ENCODE measurements around the gene DAD1. TPM values are rescaled to one million over a fixed set of nuclear protein-coding genes. Genes with fewer than 3 reads are reported as not detected.
A peak's percentile ranks its signal among the peaks of the same experiment; 100 is the strongest.
"Not testable (repeated sequence)": the region's sequence is repeated elsewhere in the genome, so short reads cannot be mapped to it uniquely, and the experiment has no call there.

Gene DAD1
- polyA plus RNA-seq (2014; cell fraction: cytosol; rRNA removed) = 340 and 346 TPM in 2 replicates
- polyA plus RNA-seq (2014; cell fraction: nucleus; rRNA removed) = 146 and 190 TPM in 2 replicates

- DNase-seq (ENCODE audit: low spot score) = peak; percentile 99
These were observed at the start of gene DAD1 for GRCh38 chr14:22589096-22589839. Gene DAD1, minus strand, starts transcription at chr14:22589224. Its CDS starts 67 bp downstream, at chr14:22589157.

DNA sequence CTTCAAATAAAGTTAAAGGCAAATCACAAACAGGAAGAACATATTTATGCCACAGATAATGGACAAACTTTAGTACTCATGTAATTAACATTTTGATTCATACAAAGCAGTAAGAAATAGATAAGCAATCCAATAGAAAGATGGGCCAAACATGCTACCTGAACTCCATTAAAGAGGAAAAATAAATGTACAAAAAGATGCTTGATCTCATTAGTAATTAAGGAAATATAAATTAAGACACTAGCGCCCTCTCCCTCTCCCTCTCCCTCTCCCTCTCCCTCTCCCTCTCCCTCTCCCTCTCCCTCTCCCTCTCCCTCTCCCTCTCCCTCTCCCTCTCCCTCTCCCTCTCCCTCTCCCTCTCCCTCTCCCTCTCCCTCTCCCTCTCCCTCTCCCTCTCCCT, 47.0 kb upstream of the DAD1 start:
- not testable (repeated sequence) for DNase-seq (ENCODE audit: low spot score)

DNA sequence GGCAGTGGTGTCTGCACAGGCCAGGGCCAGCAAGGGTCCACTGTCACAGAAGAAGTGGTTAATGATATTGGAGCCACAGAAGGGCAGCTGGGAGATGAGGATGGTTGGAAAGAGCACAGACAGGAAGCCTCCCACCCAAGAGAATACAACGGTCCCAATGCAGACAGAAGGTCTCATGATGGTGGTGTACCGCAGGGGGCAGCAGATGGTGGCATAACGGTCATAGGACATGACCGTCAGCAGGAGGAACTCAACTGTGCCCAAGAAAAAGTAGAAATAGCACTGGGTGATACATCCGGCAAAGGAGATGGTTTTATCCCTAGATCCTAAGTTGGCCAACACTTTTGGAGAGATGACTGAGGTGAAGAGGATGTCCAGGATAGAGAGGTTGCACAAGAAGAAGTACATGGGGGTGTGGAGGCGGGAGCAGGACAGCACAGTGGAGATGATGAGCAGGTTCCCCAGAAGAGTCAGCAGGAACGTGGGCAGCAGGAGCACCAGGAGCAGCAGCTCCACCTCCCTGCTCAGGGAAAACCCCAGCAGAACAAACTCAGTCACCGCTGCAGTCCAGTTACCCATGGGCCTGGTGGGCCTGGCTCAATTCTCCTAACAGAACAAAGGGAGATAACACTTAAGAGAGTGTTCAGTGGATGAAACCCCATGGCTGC, 45.3 kb upstream of the DAD1 start:
- no peak for DNase-seq (ENCODE audit: low spot score)

GRCh38 chr14:22630486-22630885, 41.5 kb upstream of the DAD1 start:
- DNase-seq (ENCODE audit: low spot score) = no peak

DNA sequence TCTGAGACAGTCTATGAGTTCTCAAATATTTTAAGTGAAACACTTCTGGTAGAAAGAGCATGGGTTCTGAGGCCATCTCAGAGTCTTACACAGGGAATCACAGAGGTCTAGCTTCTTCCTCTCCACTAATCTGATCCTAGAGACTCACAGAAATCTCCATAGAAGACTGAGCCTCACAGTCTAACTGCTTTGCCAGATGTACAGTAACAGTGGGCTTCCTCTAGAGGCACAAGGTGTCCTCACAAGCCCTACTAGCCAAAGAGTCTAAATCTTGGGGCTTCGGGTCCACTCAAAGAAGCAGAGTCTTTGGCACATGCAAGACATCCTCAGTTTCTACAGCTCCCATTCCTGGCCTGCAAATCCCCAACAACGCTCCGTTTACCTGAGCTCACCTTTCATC, 41.0 kb upstream of the DAD1 start:
- no peak for DNase-seq (ENCODE audit: low spot score)

DNA sequence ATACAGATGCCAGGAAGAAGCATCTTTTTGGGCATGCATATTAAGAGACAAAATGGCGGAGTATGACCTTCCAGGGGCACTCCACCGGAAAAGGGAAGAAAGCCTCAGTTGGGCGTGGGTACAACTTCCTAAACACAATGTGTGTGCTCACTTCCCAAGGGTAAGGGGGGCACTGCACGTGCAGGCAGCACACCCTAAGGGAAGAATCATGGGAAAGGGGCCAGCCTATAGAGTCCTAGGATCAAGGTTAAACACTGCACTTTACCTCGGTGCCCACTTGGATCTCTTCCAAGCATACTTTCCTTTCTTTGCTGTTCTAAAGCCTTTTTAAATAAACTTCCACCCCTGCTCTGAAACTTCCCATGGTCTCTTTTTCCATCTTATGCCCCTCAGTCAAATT, 40.3 kb upstream of the DAD1 start:
- no peak for DNase-seq (ENCODE audit: low spot score)

- no peak for DNase-seq (ENCODE audit: low spot score)
These were observed 38.7 kb upstream of the DAD1 start for GRCh38 chr14:22627506-22628263.

DNA sequence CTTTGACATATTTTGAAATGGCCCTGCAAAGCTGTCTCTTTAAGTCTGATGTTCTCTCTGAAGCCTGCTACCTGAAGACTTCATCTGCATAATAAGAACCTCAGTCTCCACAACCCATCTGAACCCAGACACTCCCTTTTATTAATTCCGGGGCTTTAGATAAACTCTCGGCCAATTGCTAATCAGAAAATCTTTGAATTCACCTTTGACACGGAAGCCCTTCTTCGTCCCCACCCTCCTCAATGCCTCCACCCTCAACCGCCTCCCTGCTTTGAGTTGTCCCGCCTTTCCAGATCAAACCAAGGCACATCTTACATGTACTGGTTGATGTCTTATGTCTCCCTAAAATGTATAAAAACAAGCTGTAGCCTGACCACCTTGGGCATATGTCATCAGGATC, 37.6 kb upstream of the DAD1 start:
- no peak for DNase-seq (ENCODE audit: low spot score)

DNA sequence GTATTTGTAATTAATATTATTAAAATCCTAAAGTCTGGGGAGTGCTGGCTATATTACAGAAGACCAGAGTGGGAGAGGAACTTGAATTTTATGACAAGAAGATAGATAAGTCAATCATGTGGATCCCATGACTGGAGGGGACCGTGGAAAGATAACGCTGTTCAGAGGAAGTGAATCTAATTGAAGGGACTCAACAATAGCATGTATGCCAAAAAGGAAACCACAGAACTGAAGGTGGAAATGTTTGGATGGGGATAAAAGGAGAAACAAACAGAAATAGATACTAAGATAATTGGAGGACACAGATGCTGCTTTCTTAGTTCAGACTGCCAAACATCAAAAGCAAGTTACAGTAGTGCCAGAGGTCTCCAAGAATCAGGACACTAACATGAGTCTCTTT, 34.0 kb upstream of the DAD1 start:
- no peak for DNase-seq (ENCODE audit: low spot score)

- DNase-seq (ENCODE audit: low spot score) = no peak
These were observed 33.2 kb upstream of the DAD1 start for GRCh38 chr14:22622255-22622654.

GRCh38 chr14:22615765-22616164, 26.7 kb upstream of the DAD1 start:
- DNase-seq (ENCODE audit: low spot score) = not testable (repeated sequence)

DNA sequence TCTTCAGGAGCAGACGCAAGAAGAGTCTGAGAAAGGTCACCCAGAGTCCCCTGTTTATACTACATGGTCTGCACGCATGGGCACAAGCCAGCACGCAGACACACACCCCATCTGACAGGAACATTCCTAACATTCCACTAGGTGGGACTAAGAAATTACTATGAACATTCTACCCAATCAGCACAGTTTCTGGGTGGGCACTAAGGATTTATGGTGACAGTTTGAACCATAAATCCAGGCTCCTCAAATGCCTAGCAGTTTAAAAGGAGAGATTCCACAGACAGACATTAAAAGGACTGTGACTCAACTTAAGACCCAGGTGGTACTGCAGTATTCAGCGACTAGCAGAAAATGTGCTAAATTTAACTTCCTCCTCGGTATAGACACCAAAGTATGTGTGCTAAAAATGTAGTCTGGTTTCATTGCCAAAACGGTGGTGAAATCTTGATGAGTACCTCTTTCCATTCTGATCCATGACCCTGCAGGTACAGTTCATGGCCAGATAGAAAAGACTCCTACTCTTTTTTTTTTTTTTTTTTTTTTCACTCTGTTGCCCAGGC, 25.3 kb upstream of the DAD1 start:
- DNase-seq (ENCODE audit: low spot score) = no peak

DNA sequence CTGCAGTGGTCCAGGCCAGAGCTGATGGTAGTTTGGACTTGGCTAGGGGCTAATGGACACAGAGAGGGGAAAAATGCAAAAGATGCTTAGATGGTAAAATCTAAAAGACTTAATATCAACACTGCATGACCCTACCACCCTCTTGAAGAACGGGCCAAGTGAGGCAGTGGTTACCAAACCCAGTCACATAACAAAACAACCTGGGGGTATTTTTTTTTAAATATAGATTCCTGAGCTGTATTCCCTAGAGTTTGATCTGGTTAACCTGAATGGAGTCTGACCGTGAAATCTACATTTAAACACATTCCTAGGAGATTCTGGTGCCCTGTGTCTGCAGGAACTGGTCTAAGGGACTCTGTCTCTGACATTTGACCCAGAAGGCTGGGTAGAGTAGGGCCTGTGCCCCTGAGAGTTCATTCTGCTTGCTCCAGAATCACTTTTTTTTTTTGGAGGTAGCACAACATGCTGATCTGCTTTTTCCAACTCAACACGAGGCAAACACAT, 24.8 kb upstream of the DAD1 start:
- no peak for DNase-seq (ENCODE audit: low spot score)

- DNase-seq (ENCODE audit: low spot score) = no peak
These were observed 24.2 kb upstream of the DAD1 start for GRCh38 chr14:22613106-22613695.

GRCh38 chr14:22610931-22611330, 21.9 kb upstream of the DAD1 start:
- DNase-seq (ENCODE audit: low spot score) = no peak

- DNase-seq (ENCODE audit: low spot score) = no peak
These were observed 18.3 kb upstream of the DAD1 start for GRCh38 chr14:22607291-22607690.

GRCh38 chr14:22606380-22606779, 17.4 kb upstream of the DAD1 start:
- DNase-seq (ENCODE audit: low spot score) = no peak

- no peak for DNase-seq (ENCODE audit: low spot score)
These were observed 13.8 kb upstream of the DAD1 start for GRCh38 chr14:22602862-22603261.

GRCh38 chr14:22601996-22602395, 13.0 kb upstream of the DAD1 start:
- no peak for DNase-seq (ENCODE audit: low spot score)

DNA sequence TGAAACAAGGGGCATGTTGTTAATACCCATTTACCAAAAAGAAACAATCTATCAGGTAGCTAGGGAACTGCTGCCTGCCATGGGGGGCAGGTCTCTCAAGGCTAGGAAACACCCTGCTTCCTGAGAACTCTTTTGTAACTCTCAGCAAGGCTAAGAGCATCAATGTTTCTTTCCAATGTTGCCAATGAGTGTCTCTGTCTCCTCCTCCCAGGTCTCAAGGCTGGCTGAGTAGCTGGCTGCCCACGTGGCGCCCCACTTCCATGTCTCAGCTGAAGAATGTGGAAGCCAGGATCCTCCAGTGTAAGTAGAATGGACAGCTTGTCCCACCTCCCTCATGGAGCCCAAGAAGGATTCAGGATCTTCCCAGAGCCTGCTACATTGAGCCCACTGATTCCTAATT, 12.4 kb upstream of the DAD1 start:
- no peak for DNase-seq (ENCODE audit: low spot score)

DNA sequence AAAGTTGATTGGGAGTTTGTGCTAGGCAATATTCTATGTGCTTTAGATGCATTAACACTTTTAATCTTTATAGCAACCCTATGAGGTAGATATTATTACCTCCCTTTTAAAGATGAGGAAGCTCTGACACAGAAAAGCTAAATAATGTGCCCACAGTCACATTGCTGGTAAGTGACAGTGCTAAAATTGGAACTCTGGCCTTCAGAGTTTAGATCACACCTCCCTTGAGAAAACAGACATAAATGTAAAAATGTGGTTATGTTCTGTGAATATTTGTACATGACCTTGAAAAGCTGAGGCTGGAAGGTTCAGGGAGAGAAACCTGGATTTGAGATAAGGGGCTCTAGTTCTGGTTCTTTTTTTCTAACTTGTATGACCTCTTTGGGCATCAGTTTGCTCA, 11.0 kb upstream of the DAD1 start:
- no peak for DNase-seq (ENCODE audit: low spot score)
